Neural cell (in vitro differentiated cells): ENCODE results near the gene OR6V1. TPM values are rescaled to one million over a fixed set of nuclear protein-coding genes. Genes with fewer than 3 reads are reported as not detected.

ENCODE experiments used
- H2AFZ ChIP-seq: fragments of 200-600, 300-800 bp; sonication (generic), shearing (Covaris generic); 2 replicates; pipeline ENCODE4 v1.6.0; 2014; ENCODE audit warnings: low read depth, mild to moderate bottlenecking, antibody characterized with exemption, low read length, moderate library complexity
- H3F3A ChIP-seq: fragments of 200-600 bp; shearing (Covaris generic); 2 replicates; pipeline ENCODE4 v1.6.1; 2016; ENCODE audit warnings: mild to moderate bottlenecking, moderate library complexity, mixed read lengths, antibody characterized with exemption, low read length; ENCODE audit not compliant: insufficient read depth, poor library complexity, severe bottlenecking
- H3K27ac ChIP-seq: fragments of 200-600, 300-800 bp; sonication (generic), shearing (Covaris generic); 2 replicates; pipeline ENCODE4 v1.5.1; 2014; ENCODE audit warnings: mild to moderate bottlenecking, low read length, moderate library complexity
- H3K27me3 ChIP-seq: fragments of 300-800, 200-600 bp; sonication (generic), shearing (Covaris generic); 2 replicates; pipeline ENCODE4 v1.6.0; 2014; ENCODE audit warnings: mild to moderate bottlenecking, low read depth, low read length, moderate library complexity; ENCODE audit not compliant: insufficient read depth
- H3K36me3 ChIP-seq: fragments of 300-800, 200-600 bp; sonication (generic), shearing (Covaris generic); 2 replicates; pipeline ENCODE4 v1.5.1; 2014; ENCODE audit warnings: mild to moderate bottlenecking, antibody characterized with exemption, low read length, moderate library complexity; ENCODE audit not compliant: insufficient read depth
- H3K4me2 ChIP-seq: fragments of 300-800, 200-600 bp; sonication (generic), shearing (Covaris generic); 2 replicates; pipeline ENCODE4 v1.6.0; 2014; ENCODE audit warnings: mild to moderate bottlenecking, low read length
- H3K4me3 ChIP-seq: fragments of 300-800, 200-600 bp; sonication (generic), shearing (Covaris generic); 2 replicates; pipeline ENCODE4 v1.5.1; 2014; ENCODE audit warnings: mild to moderate bottlenecking, low read length, moderate library complexity
- H3K79me2 ChIP-seq: fragments of 200-600 bp; shearing (Covaris generic); replicated peaks from 2 replicates; pipeline ENCODE4 v1.6.0; 2014; ENCODE audit warnings: mild to moderate bottlenecking, low read length, moderate library complexity; ENCODE audit not compliant: insufficient read depth
- H3K9ac ChIP-seq: fragments of 300-800, 200-600 bp; sonication (generic), shearing (Covaris generic); 2 replicates; pipeline ENCODE4 v1.6.1; 2016; ENCODE audit warnings: mild to moderate bottlenecking, low read length, mixed read lengths
- H3K9me2 ChIP-seq: fragments of 200-600 bp; shearing (Covaris generic); 2 replicates; pipeline ENCODE4 v1.6.1; 2016; ENCODE audit warnings: mild to moderate bottlenecking, low read length, mixed read lengths; ENCODE audit not compliant: insufficient read depth
- H3K9me3 ChIP-seq: fragments of 200-600, 300-800 bp; sonication (generic), shearing (Covaris generic); 2 replicates; pipeline ENCODE4 v1.6.1; 2016; ENCODE audit warnings: mild to moderate bottlenecking, mixed run types, low read length, moderate library complexity, mixed read lengths
- H4K20me1 ChIP-seq: fragments of 200-600 bp; shearing (Covaris generic); 2 replicates; pipeline ENCODE4 v1.6.1; 2016; ENCODE audit warnings: mild to moderate bottlenecking, mixed run types; ENCODE audit not compliant: insufficient read depth
- EP300 ChIP-seq: fragments of 450-650 bp; conservative IDR thresholded peaks from 2 replicates; pipeline ENCODE4 v1.6.1; 2014; ENCODE audit warnings: antibody characterized with exemption, mild to moderate bottlenecking, moderate library complexity; ENCODE audit not compliant: poor library complexity, severe bottlenecking
- EZH2 ChIP-seq: fragments of 200-600, 300-800 bp; shearing (Covaris generic), sonication (generic); IDR thresholded peaks from 2 replicates; pipeline ENCODE4 v1.6.1; 2014; ENCODE audit warnings: antibody characterized with exemption, low read length, borderline replicate concordance, mild to moderate bottlenecking; ENCODE audit not compliant: insufficient read depth, poor library complexity, severe bottlenecking
- MXI1 ChIP-seq: fragments of 450-650 bp; conservative IDR thresholded peaks from 2 replicates; pipeline ENCODE4 v1.6.1; 2014; ENCODE audit warnings: antibody characterized with exemption, mild to moderate bottlenecking; ENCODE audit not compliant: poor library complexity, severe bottlenecking
- POLR2AphosphoS5 ChIP-seq: IDR thresholded peaks from 2 replicates; pipeline ENCODE4 v1.6.1; 2012
- RAD21 ChIP-seq: fragments of 450-650 bp; conservative IDR thresholded peaks from 2 replicates; pipeline ENCODE4 v1.6.1; 2014; ENCODE audit warnings: antibody characterized with exemption, mild to moderate bottlenecking, moderate library complexity
- SMC3 ChIP-seq: fragments of 450-650 bp; conservative IDR thresholded peaks from 2 replicates; pipeline ENCODE4 v1.6.1; 2014; ENCODE audit warnings: antibody characterized with exemption, mild to moderate bottlenecking, moderate library complexity; ENCODE audit not compliant: poor library complexity
- TAF1 ChIP-seq: IDR thresholded peaks from 2 replicates; pipeline ENCODE4 v1.6.1; 2012; ENCODE audit warnings: low read depth
- polyA plus RNA-seq: library from polyadenylated mRNA; depleted of rRNA; stranded (reverse); fragments of >200 nt; gene quantifications from 2 replicates; pipeline ENCODE4 v1.2.3, GENCODE V29; 2014
- TF ChIP-seq, protein P1 (sequence below): IDR thresholded peaks from 2 replicates; pipeline ENCODE4 v1.6.1; 2012; ENCODE audit warnings: borderline replicate concordance
- TF ChIP-seq, protein P2 (sequence below): fragments of 450-650 bp; IDR thresholded peaks from 2 replicates; pipeline ENCODE4 v1.5.1; 2014; ENCODE audit warnings: antibody characterized with exemption, mild to moderate bottlenecking, moderate library complexity; ENCODE audit not compliant: poor library complexity, severe bottlenecking

The OR6V1 gene
- polyA plus RNA-seq, 1 donor from 2014 or later, result not detected

DNA sequence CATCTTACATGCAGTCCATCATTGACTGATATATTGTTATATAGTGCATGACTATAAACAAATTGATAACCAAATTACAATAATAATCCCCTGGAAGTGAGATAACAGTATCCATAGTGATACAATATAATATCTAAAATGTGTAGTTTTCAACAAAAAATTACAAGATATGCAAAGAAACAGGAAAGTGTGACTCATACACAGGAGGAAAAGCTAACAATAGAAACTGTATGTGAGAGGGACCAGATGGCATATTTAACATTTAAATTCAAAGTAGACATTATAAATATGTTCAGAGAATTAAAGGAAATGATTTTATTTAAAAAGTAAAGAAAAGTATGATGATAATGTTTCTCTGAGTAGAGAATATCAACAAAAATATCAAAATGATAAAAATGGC lies 33.2 kb upstream of the OR6V1 start:
- no peaks in the 10 kb centered on the region for H3F3A ChIP-seq
- H4K20me1 ChIP-seq, result no peaks in the 10 kb centered on the region
- no peaks in the 10 kb centered on the region for H3K36me3 ChIP-seq
- H2AFZ ChIP-seq, result no peak overlapping the region
- no peaks in the 10 kb centered on the region for H3K9me3 ChIP-seq
- H3K4me3 ChIP-seq, result no peak overlapping the region
- no peak overlapping the region for H3K27ac ChIP-seq
- H3K79me2 ChIP-seq, result no peaks in the 10 kb centered on the region
- TF ChIP-seq EZH2, result no peak
- TF ChIP-seq MXI1, result no peak
- TF ChIP-seq, protein P1, sequence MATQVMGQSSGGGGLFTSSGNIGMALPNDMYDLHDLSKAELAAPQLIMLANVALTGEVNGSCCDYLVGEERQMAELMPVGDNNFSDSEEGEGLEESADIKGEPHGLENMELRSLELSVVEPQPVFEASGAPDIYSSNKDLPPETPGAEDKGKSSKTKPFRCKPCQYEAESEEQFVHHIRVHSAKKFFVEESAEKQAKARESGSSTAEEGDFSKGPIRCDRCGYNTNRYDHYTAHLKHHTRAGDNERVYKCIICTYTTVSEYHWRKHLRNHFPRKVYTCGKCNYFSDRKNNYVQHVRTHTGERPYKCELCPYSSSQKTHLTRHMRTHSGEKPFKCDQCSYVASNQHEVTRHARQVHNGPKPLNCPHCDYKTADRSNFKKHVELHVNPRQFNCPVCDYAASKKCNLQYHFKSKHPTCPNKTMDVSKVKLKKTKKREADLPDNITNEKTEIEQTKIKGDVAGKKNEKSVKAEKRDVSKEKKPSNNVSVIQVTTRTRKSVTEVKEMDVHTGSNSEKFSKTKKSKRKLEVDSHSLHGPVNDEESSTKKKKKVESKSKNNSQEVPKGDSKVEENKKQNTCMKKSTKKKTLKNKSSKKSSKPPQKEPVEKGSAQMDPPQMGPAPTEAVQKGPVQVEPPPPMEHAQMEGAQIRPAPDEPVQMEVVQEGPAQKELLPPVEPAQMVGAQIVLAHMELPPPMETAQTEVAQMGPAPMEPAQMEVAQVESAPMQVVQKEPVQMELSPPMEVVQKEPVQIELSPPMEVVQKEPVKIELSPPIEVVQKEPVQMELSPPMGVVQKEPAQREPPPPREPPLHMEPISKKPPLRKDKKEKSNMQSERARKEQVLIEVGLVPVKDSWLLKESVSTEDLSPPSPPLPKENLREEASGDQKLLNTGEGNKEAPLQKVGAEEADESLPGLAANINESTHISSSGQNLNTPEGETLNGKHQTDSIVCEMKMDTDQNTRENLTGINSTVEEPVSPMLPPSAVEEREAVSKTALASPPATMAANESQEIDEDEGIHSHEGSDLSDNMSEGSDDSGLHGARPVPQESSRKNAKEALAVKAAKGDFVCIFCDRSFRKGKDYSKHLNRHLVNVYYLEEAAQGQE, result no peak
- TF ChIP-seq SMC3, result no peak
- no peak for TF ChIP-seq RAD21
- no peak for TF ChIP-seq POLR2AphosphoS5
- no peak for TF ChIP-seq TAF1
- TF ChIP-seq, protein P2, sequence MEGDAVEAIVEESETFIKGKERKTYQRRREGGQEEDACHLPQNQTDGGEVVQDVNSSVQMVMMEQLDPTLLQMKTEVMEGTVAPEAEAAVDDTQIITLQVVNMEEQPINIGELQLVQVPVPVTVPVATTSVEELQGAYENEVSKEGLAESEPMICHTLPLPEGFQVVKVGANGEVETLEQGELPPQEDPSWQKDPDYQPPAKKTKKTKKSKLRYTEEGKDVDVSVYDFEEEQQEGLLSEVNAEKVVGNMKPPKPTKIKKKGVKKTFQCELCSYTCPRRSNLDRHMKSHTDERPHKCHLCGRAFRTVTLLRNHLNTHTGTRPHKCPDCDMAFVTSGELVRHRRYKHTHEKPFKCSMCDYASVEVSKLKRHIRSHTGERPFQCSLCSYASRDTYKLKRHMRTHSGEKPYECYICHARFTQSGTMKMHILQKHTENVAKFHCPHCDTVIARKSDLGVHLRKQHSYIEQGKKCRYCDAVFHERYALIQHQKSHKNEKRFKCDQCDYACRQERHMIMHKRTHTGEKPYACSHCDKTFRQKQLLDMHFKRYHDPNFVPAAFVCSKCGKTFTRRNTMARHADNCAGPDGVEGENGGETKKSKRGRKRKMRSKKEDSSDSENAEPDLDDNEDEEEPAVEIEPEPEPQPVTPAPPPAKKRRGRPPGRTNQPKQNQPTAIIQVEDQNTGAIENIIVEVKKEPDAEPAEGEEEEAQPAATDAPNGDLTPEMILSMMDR, result no peak
- TF ChIP-seq EP300, result no peak
- H3K27me3 ChIP-seq, result no peaks in the 10 kb centered on the region
- H3K4me2 ChIP-seq, result no peak overlapping the region
- no peak overlapping the region for H3K9ac ChIP-seq
- no peaks in the 10 kb centered on the region for H3K9me2 ChIP-seq

DNA sequence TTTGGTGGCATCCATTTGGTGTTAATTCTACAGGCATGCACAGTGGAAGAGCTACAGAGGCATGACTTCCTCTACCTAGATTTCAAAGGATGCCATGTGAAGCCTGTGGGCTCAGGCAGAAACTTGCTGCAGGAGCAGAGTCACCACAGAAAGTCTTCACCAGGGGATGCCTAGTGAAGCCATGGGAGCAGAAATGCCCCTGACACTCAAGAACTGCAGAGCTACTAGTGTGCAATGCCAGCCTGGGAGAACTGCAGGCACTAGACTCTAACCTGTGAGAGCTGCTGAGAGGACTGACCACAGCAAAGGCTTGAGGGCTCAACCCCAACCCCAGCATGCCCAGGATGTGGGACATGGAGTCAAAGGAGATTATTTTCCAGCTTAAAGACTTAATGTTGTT lies 29.1 kb upstream of the OR6V1 start:
- Histone ChIP-seq H2AFZ (no peak overlapping the region), H3K79me2 (no peaks in the 10 kb centered on the region), H4K20me1 (no peaks in the 10 kb centered on the region), H3K9ac (no peak overlapping the region), H3F3A (no peaks in the 10 kb centered on the region), H3K4me3 (no peak overlapping the region), H3K9me2 (no peaks in the 10 kb centered on the region), H3K4me2 (no peak overlapping the region), H3K36me3 (no peaks in the 10 kb centered on the region), H3K27ac (no peak overlapping the region), H3K9me3 (no peaks in the 10 kb centered on the region), H3K27me3 (no peaks in the 10 kb centered on the region)
- no peak for TF ChIP-seq EZH2
- TF ChIP-seq, protein P1, result no peak
- TF ChIP-seq, protein P2, result no peak
- TF ChIP-seq POLR2AphosphoS5, result no peak
- no peak for TF ChIP-seq EP300
- no peak for TF ChIP-seq SMC3
- TF ChIP-seq TAF1, result no peak
- no peak for TF ChIP-seq RAD21
